GM12878 (cell line): ENCODE data around the gene CNTNAP5.

Experiments
- GABPA ChIP-seq: IDR thresholded peaks from 2 replicates; pipeline ENCODE4 v1.6.1; 2014; ENCODE audit warnings: antibody characterized with exemption, low read depth, mild to moderate bottlenecking, inconsistent platforms
- HDAC2 ChIP-seq: fragments of 200-600 bp; sonication (generic); IDR thresholded peaks from 2 replicates; pipeline ENCODE4 v1.6.1; 2017
- RAD21 ChIP-seq: IDR thresholded peaks from 2 replicates; pipeline ENCODE4 v1.6.1; 2011; ENCODE audit warnings: mild to moderate bottlenecking, low read depth, low read length, moderate library complexity; ENCODE audit not compliant: insufficient read depth
- TARDBP ChIP-seq: IDR thresholded peaks from 2 replicates; pipeline ENCODE4 v1.6.1; 2016; ENCODE audit warnings: borderline replicate concordance
- TF ChIP-seq, protein P1 (sequence below), 3 experiments: IDR thresholded peaks in 2 of 3; conservative IDR thresholded peaks in 1 of 3; 2 replicates each; pipeline ENCODE4 v1.5.1; 2011; ENCODE audit warnings: low read depth in 3 of 3, low read length in 3 of 3, mild to moderate bottlenecking in 3 of 3, control low read depth in 2 of 3, moderate library complexity in 2 of 3, inconsistent platforms in 1 of 3, mixed read lengths in 1 of 3; ENCODE audit not compliant: control insufficient read depth in 2 of 3, insufficient read depth in 1 of 3; ENCODE audit errors: extremely low read depth in 1 of 3

DNA sequence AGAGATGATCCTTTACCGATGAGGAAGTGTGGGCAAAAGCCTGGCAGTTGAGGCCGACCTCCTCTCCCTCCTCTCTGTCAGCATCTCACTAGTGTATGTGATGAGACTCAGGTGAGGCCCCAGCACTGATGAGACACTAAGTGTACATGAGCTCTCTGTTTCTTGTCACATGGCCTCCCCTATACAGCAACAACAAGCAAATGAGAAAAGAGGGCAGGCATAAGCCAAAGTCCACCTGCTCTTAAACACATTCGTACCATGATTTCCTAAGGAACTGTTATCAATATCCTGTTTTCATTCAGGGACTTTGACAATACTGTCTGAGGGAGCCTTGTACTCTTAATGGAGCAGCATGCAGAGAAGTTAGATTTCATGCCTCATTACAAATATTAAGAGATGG, 113.0 kb downstream of the CNTNAP5 start:
- TF ChIP-seq HDAC2 (no peak), RAD21 (no peak), TARDBP (no peak), GABPA (no peak)
- TF ChIP-seq, protein P1, sequence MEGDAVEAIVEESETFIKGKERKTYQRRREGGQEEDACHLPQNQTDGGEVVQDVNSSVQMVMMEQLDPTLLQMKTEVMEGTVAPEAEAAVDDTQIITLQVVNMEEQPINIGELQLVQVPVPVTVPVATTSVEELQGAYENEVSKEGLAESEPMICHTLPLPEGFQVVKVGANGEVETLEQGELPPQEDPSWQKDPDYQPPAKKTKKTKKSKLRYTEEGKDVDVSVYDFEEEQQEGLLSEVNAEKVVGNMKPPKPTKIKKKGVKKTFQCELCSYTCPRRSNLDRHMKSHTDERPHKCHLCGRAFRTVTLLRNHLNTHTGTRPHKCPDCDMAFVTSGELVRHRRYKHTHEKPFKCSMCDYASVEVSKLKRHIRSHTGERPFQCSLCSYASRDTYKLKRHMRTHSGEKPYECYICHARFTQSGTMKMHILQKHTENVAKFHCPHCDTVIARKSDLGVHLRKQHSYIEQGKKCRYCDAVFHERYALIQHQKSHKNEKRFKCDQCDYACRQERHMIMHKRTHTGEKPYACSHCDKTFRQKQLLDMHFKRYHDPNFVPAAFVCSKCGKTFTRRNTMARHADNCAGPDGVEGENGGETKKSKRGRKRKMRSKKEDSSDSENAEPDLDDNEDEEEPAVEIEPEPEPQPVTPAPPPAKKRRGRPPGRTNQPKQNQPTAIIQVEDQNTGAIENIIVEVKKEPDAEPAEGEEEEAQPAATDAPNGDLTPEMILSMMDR (IDR thresholded peaks at IDR 0.05 in 2 of 3, conservative IDR thresholded peaks at IDR 0.05 in 1 of 3; ENCODE audit: control insufficient read depth in 2 of 3, extremely low read depth in 1 of 3, insufficient read depth in 1 of 3, low read depth in 3 of 3, low read length in 3 of 3), result no peak
